ENCODE results near the gene FLT1.

The FLT1 gene

DNA sequence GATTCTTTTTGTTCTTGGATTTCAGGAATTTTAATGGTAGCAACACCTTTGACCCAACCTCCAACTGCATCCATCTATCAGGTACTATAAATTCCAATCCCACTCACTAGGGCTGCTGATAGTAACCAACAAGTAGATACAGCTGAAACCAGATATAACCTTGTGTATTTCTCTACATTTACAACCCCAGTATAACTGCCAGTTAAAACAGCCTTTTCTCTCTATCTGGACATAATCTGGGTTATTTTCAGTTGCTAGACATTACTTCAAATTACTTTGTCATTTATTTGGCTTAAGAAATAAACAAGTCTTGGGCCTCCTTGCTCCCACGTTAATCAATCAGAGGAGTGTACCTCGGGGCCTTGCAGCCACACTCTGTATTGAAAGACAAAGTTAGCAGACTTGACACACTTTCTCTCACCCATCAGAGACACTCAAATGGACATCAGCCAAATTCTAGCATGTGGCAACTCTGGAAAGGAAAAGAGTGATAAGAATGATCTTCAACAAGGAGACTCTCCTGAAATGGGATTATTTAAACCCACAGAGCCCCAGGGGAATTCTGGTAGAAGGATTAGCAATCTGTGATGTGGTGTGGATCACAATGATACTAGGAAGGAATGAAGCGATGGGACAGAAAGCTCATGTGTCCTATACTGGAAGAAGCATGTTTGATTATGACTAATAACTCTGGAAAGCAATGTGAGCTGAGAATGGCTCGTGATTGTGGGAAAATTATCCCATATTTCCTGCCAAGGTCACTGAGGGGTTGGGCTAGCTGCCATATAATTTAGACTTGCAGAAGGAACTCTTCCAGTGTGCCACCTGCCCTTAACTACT lies 157.5 kb downstream of the FLT1 start:
- no peak overlapping the region for H3K9ac ChIP-seq (ENCODE audit: low read length in 5 of 5)
- no peaks in the 10 kb centered on the region for H3K9me3 ChIP-seq (ENCODE audit: control insufficient read depth in 5 of 5, low read length in 5 of 5)
- no peak overlapping the region for H3K4me3 ChIP-seq (ENCODE audit: low read depth in 1 of 5, low read length in 5 of 5)
- peaks cover 0 to 2% (median 0%) of the 10 kb centered on the region in 5 donors for H3K27me3 ChIP-seq (ENCODE audit: control insufficient read depth in 5 of 5, insufficient read depth in 4 of 5, low read length in 5 of 5)
- H3K27ac ChIP-seq (ENCODE audit: low read depth, low read length), result peak overlapping the region; percentile 44
- H3K4me1 ChIP-seq (ENCODE audit: control insufficient read depth in 5 of 5, insufficient read depth in 5 of 5, low read length in 5 of 5), result peaks cover 3 to 48% (median 14%) of the 10 kb centered on the region in 5 donors
- peaks cover 0 to 10% (median 0%) of the 10 kb centered on the region in 5 donors for H3K36me3 ChIP-seq (ENCODE audit: control insufficient read depth in 5 of 5, insufficient read depth in 5 of 5, low read length in 5 of 5)

DNA sequence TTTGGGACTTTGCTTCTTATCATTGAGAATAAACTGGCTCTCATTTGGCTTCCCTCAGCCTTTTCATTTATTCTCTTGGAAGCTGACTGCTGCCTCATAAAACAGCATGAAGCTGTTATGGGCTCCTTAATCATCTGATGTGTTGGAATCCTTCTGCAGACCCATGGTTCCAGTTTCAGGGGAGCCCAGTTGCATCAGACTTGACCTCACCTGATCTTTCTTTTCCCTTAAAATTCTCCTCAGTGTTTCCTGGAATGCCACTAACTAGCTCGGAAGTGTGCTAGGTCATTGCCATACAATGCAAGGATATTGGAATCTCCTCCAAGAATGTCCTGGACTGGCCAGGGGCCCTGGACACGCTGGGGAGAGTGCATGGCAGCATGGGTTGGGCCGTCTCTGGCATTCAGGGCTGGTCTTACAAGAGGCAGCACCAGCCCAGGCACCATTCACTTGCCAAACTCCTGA lies 158.7 kb downstream of the FLT1 start:
- Histone ChIP-seq H3K9ac (ENCODE audit: low read length in 5 of 5) (no peak overlapping the region), H3K36me3 (ENCODE audit: control insufficient read depth in 5 of 5, insufficient read depth in 5 of 5, low read length in 5 of 5) (peaks cover 0 to 14% (median 0%) of the 10 kb centered on the region in 5 donors), H3K27me3 (ENCODE audit: control insufficient read depth in 5 of 5, insufficient read depth in 4 of 5, low read length in 5 of 5) (peaks cover 0 to 2% (median 0%) of the 10 kb centered on the region in 5 donors), H3K4me1 (ENCODE audit: control insufficient read depth in 5 of 5, insufficient read depth in 5 of 5, low read length in 5 of 5) (peaks cover 3 to 48% (median 14%) of the 10 kb centered on the region in 5 donors), H3K27ac (ENCODE audit: low read depth, low read length) (no peak overlapping the region), H3K4me3 (ENCODE audit: low read depth in 1 of 5, low read length in 5 of 5) (no peak overlapping the region), H3K9me3 (ENCODE audit: control insufficient read depth in 5 of 5, low read length in 5 of 5) (no peaks in the 10 kb centered on the region)

DNA sequence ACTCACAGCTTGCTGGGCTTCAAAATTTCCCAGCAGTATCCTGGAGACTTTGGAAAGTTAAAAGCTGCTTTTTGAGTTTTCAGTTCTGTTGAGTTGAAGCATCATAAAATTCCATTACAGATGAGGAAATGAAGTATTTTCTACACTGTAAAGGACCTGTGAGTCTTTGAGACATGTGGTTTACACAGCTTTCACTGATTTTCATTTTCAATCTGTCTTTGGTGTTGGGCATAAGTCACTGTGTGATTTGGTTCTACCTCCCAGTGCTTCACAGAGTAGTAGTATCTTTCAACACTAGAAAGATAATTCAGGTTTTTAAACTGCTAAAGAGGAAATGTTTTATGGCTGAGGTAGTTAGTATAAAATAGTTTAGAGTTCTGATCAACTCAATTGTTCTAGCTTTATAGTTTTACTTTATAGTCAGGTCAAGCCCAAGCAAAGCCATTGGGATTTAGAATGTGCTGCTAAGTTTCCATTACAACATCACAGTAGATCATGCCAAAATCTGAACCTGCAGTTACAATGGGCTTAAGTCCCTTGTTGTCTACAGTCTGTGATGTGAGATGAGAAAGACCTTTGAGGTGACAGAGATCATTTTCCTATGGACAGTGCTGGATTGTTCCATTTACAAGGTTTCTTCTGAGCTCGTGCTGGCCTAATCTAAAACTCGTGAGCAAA lies 161.6 kb downstream of the FLT1 start:
- Histone ChIP-seq H3K36me3 (ENCODE audit: control insufficient read depth in 5 of 5, insufficient read depth in 5 of 5, low read length in 5 of 5) (peaks cover 0 to 14% (median 0%) of the 10 kb centered on the region in 5 donors), H3K4me3 (ENCODE audit: low read depth in 1 of 5, low read length in 5 of 5) (no peak overlapping the region), H3K9ac (ENCODE audit: low read length in 5 of 5) (no peak overlapping the region), H3K27ac (ENCODE audit: low read depth, low read length) (no peak overlapping the region), H3K4me1 (ENCODE audit: control insufficient read depth in 5 of 5, insufficient read depth in 5 of 5, low read length in 5 of 5) (peaks cover 0 to 51% (median 9%) of the 10 kb centered on the region in 5 donors), H3K27me3 (ENCODE audit: control insufficient read depth in 5 of 5, insufficient read depth in 4 of 5, low read length in 5 of 5) (peaks cover 0 to 2% (median under 1%) of the 10 kb centered on the region in 5 donors), H3K9me3 (ENCODE audit: control insufficient read depth in 5 of 5, low read length in 5 of 5) (no peaks in the 10 kb centered on the region)

DNA sequence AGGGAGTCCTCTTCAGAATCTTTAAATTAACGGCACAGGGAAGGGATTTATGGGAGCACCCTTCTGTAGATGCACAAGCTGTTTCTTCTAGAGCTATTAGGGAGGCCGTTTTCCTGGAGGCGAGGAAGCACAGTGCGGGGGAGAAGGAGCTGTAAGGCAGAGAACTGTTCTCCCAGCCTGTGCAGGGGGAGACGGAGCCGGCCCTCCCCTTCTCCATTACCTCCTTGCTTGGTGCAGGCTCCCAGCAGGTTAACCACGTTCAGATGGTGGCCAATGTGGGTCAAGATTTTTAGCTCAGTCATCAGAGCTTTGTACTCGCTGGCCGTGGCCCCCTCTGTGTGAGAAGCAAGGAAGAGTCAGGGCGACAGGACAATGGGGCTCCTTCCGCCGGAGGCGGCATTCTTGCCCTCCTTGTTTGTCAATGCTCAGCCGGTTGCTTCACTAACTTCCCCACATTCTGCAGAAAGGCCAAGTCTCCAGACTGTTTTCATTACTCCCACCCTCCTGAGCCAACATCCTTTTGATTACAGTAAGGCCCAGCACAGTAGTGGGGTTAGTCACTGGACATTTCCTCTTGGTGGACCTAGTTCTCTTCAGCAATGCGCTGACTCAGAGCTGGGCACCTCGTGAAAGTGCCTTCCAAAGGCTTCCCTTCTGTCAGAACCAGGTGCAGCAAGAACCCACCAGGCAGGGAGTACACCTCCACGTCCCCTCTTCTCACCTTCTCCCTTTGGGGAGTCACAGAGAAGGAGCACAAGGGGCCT lies 165.4 kb downstream of the FLT1 start:
- Histone ChIP-seq H3K4me3 (ENCODE audit: low read depth in 1 of 5, low read length in 5 of 5) (no peak overlapping the region), H3K27ac (ENCODE audit: low read depth, low read length) (no peak overlapping the region), H3K27me3 (ENCODE audit: control insufficient read depth in 5 of 5, insufficient read depth in 4 of 5, low read length in 5 of 5) (peaks cover 0 to 3% (median 0%) of the 10 kb centered on the region in 5 donors), H3K4me1 (ENCODE audit: control insufficient read depth in 5 of 5, insufficient read depth in 5 of 5, low read length in 5 of 5) (peaks cover 4 to 31% (median 7%) of the 10 kb centered on the region in 5 donors), H3K9ac (ENCODE audit: low read length in 5 of 5) (no peak overlapping the region), H3K36me3 (ENCODE audit: control insufficient read depth in 5 of 5, insufficient read depth in 5 of 5, low read length in 5 of 5) (peaks cover 0 to 14% (median 0%) of the 10 kb centered on the region in 5 donors), H3K9me3 (ENCODE audit: control insufficient read depth in 5 of 5, low read length in 5 of 5) (no peaks in the 10 kb centered on the region)

DNA sequence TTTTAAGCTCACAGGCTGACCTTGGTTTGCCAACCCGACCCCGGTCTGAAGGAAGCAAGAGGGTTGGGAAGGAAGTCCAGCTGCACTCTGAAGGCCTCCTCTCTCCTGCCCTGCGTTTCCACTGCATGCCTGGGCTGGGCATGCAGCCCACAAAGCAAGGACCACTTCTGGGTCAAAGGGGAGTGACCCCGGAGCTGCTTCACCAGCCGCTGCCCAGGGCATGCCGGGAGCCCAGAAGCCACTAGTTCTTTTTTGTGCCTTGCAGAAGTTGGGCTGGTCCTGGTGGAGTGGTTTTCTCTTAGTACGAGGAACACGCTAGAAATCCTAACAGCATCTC lies 166.7 kb downstream of the FLT1 start:
- Histone ChIP-seq H3K36me3 (ENCODE audit: control insufficient read depth in 5 of 5, insufficient read depth in 5 of 5, low read length in 5 of 5) (peaks cover 0 to 9% (median 0%) of the 10 kb centered on the region in 5 donors), H3K9me3 (ENCODE audit: control insufficient read depth in 5 of 5, low read length in 5 of 5) (no peaks in the 10 kb centered on the region), H3K27me3 (ENCODE audit: control insufficient read depth in 5 of 5, insufficient read depth in 4 of 5, low read length in 5 of 5) (peaks cover 0 to 3% (median 0%) of the 10 kb centered on the region in 5 donors), H3K4me3 (ENCODE audit: low read depth in 1 of 5, low read length in 5 of 5) (no peak overlapping the region), H3K9ac (ENCODE audit: low read length in 5 of 5) (no peak overlapping the region), H3K27ac (ENCODE audit: low read depth, low read length) (no peak overlapping the region), H3K4me1 (ENCODE audit: control insufficient read depth in 5 of 5, insufficient read depth in 5 of 5, low read length in 5 of 5) (peaks cover 4 to 31% (median 11%) of the 10 kb centered on the region in 5 donors)

DNA sequence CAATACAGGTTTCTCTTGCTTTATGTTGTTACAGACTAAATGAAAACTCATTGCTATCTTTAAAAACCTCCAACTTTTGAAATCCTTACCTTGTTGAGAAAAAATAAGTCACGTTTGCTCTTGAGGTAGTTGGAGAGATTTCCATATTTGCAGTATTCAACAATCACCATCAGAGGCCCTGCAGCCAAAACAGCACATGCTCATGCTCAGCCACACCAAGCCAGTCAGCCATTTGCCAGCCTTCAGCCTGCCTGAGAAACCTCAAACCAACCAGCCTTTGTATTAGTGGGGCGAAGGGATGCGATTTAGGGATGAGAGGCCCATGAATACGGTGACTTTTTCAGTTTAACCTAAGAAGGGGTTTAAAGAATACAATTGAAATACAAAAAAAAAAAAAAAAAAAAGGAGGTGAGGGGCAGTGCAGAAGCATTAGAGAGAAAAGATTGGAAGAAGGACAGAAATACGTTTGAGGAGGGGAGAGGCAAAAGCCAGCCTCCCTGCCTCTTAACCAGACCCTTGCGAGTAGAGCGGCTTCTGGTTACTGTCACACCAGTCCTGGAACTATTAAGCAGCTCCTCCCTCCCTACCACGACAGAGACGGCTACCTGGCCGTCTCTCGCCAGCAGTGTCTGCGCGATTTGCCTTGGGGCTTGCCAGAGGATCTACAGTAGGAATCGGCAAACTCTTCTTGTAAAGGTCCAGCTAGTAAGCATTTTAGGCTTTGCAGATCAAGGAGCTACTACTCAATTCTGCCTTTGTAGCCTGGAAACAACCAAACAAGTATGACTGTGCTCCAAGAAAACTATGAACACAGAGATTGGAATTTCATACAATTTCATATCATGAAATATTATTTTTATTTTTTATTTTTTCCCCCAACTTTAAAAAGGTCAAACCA lies 167.3 kb downstream of the FLT1 start:
- no peaks in the 10 kb centered on the region for H3K9me3 ChIP-seq (ENCODE audit: control insufficient read depth in 5 of 5, low read length in 5 of 5)
- H3K27me3 ChIP-seq (ENCODE audit: control insufficient read depth in 5 of 5, insufficient read depth in 4 of 5, low read length in 5 of 5), result peaks cover 0 to 3% (median 0%) of the 10 kb centered on the region in 5 donors
- H3K27ac ChIP-seq (ENCODE audit: low read depth, low read length), result no peak overlapping the region
- H3K4me3 ChIP-seq (ENCODE audit: low read depth in 1 of 5, low read length in 5 of 5), result no peak overlapping the region
- no peak overlapping the region for H3K9ac ChIP-seq (ENCODE audit: low read length in 5 of 5)
- H3K36me3 ChIP-seq (ENCODE audit: control insufficient read depth in 5 of 5, insufficient read depth in 5 of 5, low read length in 5 of 5), result peaks cover 0 to 6% (median 0%) of the 10 kb centered on the region in 5 donors
- H3K4me1 ChIP-seq (ENCODE audit: control insufficient read depth in 5 of 5, insufficient read depth in 5 of 5, low read length in 5 of 5), result peaks cover 4 to 31% (median 11%) of the 10 kb centered on the region in 5 donors

DNA sequence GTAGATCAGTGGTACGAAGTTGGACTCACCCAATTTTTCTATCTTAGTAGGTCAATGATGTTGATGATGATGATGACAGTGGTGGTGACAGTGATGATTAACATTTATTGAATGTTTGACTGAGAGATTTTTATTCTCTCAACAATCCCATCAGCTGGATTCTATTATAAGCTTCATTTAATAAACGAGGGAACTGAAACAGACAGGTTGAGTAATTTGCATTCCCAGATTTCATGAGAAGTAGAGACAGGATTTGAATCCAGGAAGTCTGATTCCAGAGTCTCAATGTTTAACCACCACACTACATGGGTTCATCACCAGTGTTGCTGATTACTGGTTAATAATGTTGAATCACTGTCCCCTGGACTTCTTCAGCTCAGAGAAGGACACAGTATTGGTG lies 168.9 kb downstream of the FLT1 start:
- no peak overlapping the region for H3K4me3 ChIP-seq (ENCODE audit: low read depth in 1 of 5, low read length in 5 of 5)
- H3K36me3 ChIP-seq (ENCODE audit: control insufficient read depth in 5 of 5, insufficient read depth in 5 of 5, low read length in 5 of 5), result no peaks in the 10 kb centered on the region
- peaks cover 4 to 43% (median 11%) of the 10 kb centered on the region in 5 donors for H3K4me1 ChIP-seq (ENCODE audit: control insufficient read depth in 5 of 5, insufficient read depth in 5 of 5, low read length in 5 of 5)
- no peaks in the 10 kb centered on the region for H3K9me3 ChIP-seq (ENCODE audit: control insufficient read depth in 5 of 5, low read length in 5 of 5)
- H3K27ac ChIP-seq (ENCODE audit: low read depth, low read length), result no peak overlapping the region
- peaks cover 0 to 3% (median 0%) of the 10 kb centered on the region in 5 donors for H3K27me3 ChIP-seq (ENCODE audit: control insufficient read depth in 5 of 5, insufficient read depth in 4 of 5, low read length in 5 of 5)
- no peak overlapping the region for H3K9ac ChIP-seq (ENCODE audit: low read length in 5 of 5)

DNA sequence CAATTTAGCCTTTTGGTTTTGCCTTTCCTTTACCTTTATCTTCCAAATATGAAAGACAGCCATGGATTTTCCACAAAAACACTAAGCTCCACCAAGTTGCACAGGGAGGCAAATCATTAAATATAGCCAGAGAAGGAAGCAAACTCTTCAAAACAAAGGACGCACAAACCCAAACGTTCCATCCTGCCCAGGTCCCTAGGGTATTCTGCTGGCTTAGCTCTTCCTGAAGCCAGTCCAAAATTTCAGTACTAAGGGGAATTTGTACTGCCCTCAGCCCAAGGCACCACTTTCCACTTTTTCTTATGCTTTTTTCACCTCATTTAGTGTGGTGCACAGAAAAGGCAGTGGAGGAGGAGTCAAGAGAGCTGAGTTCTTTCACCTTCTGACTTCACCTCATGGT lies 169.9 kb downstream of the FLT1 start:
- H3K27ac ChIP-seq (ENCODE audit: low read depth, low read length), result peak overlapping the region; percentile 47
- peak overlapping the region in 1 of 5 donors; percentile 20 for H3K4me3 ChIP-seq (ENCODE audit: low read depth in 1 of 5, low read length in 5 of 5)

DNA sequence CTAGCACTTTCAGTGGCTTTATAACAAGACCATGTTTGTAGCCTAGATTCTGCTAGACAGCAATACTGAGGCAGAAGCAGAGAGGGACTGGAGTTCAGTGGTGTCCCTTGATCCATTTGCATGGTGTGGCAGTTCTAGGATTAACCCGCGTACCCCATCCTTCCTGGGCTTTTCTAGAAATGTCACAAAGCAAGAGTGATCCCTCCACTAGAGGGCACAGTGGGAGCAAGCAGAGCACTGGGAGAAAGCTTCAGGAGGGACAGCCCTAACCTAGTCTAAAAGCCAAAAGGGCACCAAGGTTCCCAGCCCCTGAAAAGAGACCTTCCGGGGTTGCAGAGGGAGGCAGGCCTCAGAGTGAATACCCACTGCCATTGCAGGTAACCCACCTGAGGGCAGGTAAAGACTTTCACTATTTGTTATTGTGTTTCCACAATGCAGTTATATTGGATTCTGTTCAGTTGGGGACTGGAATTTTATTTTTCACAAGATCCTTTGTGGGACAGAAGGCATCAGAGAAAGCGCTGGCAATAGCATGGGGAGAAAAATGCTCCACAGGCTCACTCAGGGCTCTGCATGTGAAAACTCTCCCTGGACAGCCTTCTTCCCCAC lies 170.6 kb downstream of the FLT1 start:
- Histone ChIP-seq H3K4me3 (ENCODE audit: low read depth in 1 of 5, low read length in 5 of 5) (no peak overlapping the region), H3K27ac (ENCODE audit: low read depth, low read length) (peak overlapping the region; percentile 47), H3K9ac (ENCODE audit: low read length in 5 of 5) (no peak overlapping the region), H3K27me3 (ENCODE audit: control insufficient read depth in 5 of 5, insufficient read depth in 4 of 5, low read length in 5 of 5) (peaks cover 0 to 3% (median 0%) of the 10 kb centered on the region in 5 donors), H3K36me3 (ENCODE audit: control insufficient read depth in 5 of 5, insufficient read depth in 5 of 5, low read length in 5 of 5) (no peaks in the 10 kb centered on the region), H3K9me3 (ENCODE audit: control insufficient read depth in 5 of 5, low read length in 5 of 5) (no peaks in the 10 kb centered on the region), H3K4me1 (ENCODE audit: control insufficient read depth in 5 of 5, insufficient read depth in 5 of 5, low read length in 5 of 5) (peaks cover 0 to 39% (median 11%) of the 10 kb centered on the region in 5 donors)

More for the DNA sequence above, 169.9 kb downstream of the FLT1 start:
- no peaks in the 10 kb centered on the region for H3K9me3 ChIP-seq (ENCODE audit: control insufficient read depth in 5 of 5, low read length in 5 of 5)
- peaks cover 0 to 3% (median 0%) of the 10 kb centered on the region in 5 donors for H3K27me3 ChIP-seq (ENCODE audit: control insufficient read depth in 5 of 5, insufficient read depth in 4 of 5, low read length in 5 of 5)
- peaks cover 3 to 47% (median 11%) of the 10 kb centered on the region in 5 donors for H3K4me1 ChIP-seq (ENCODE audit: control insufficient read depth in 5 of 5, insufficient read depth in 5 of 5, low read length in 5 of 5)
- no peaks in the 10 kb centered on the region for H3K36me3 ChIP-seq (ENCODE audit: control insufficient read depth in 5 of 5, insufficient read depth in 5 of 5, low read length in 5 of 5)
- no peak overlapping the region for H3K9ac ChIP-seq (ENCODE audit: low read length in 5 of 5)
